Fibroblast of skin of abdomen (primary cell): ENCODE data around the gene IFT88.
A peak's percentile ranks its signal among the peaks of the same experiment; 100 is the strongest.

Source experiments
- DNase-seq: peaks from one replicate; pipeline ENCODE4 v3.0.0-alpha.2; 2013

IFT88 gene

GRCh38 chr13:20717581-20718542 lies 150.9 kb downstream of the IFT88 start:
- no peak for DNase-seq

- DNase-seq: no peak
These were observed 152.1 kb downstream of the IFT88 start for GRCh38 chr13:20718958-20719566.

GRCh38 chr13:20719783-20720182 lies 152.8 kb downstream of the IFT88 start:
- DNase-seq: no peak

GRCh38 chr13:20720499-20720898 lies 153.5 kb downstream of the IFT88 start:
- no peak for DNase-seq

- DNase-seq: no peak
These were observed 154.1 kb downstream of the IFT88 start for GRCh38 chr13:20721058-20721453.

GRCh38 chr13:20721454-20722357 lies 154.7 kb downstream of the IFT88 start:
- DNase-seq: peak; percentile 53

GRCh38 chr13:20727856-20728255 lies 160.9 kb downstream of the IFT88 start:
- DNase-seq: no peak

- DNase-seq: no peak
These were observed 161.8 kb downstream of the IFT88 start for GRCh38 chr13:20728579-20729311.

- no peak for DNase-seq
These were observed 163.0 kb downstream of the IFT88 start for GRCh38 chr13:20729633-20730585.

- no peak for DNase-seq
These were observed 171.7 kb downstream of the IFT88 start for GRCh38 chr13:20738616-20739015.

GRCh38 chr13:20740021-20740420 lies 173.1 kb downstream of the IFT88 start:
- no peak for DNase-seq
